RWPE1 (cell line): ENCODE measurements around the gene GNG4.
"Not testable (repeated sequence)": the region's sequence is repeated elsewhere in the genome, so short reads cannot be mapped to it uniquely, and the experiment has no call there.

Experiments
- CTCF ChIA-PET: fragments of 350-600 bp; sonication (Branson Sonifier 250); formaldehyde crosslinking; extraction: SDS; loops from one replicate; lab custom pipeline; 2021; lab: Yijun Ruan, JAX
- POLR2A ChIA-PET: fragments of 400-600 bp; formaldehyde crosslinking; extraction: SDS; loops from one replicate; lab custom pipeline; 2020; ENCODE audit warnings: antibody characterized with exemption; ENCODE audit not compliant: low non-redundant PET; lab: Yijun Ruan, JAX
- DNase-seq: peaks from one replicate; pipeline ENCODE4 v3.0.0; 2012; ENCODE audit warnings: low spot score
- H3K27ac ChIP-seq: fragments of 450-650 bp; 2 replicates; pipeline ENCODE4 v1.5.1; 2017
- CTCF ChIP-seq: fragments of 450-650 bp; conservative IDR thresholded peaks from 2 replicates; pipeline ENCODE4 v1.5.1; 2017; ENCODE audit warnings: low read depth, mild to moderate bottlenecking

GNG4 gene

GRCh38 chr1:235628316-235629005 lies 21.1 kb downstream of the GNG4 start:
- H3K27ac ChIP-seq: no peak overlapping the region
- ChIA-PET POLR2A (no interaction called here), CTCF (no interaction called here)
- DNase-seq: no peak
- no peak for TF ChIP-seq CTCF

GRCh38 chr1:235625831-235626230 lies 23.8 kb downstream of the GNG4 start:
- ChIA-PET POLR2A (no interaction called here), CTCF (no interaction called here)
- no peak for TF ChIP-seq CTCF
- no peak for DNase-seq
- H3K27ac ChIP-seq: no peak overlapping the region

GRCh38 chr1:235625340-235625739 lies 24.2 kb downstream of the GNG4 start:
- ChIA-PET CTCF (no interaction called here), POLR2A (no interaction called here)
- TF ChIP-seq CTCF: no peak
- DNase-seq: no peak
- no peak overlapping the region for H3K27ac ChIP-seq

- no peak for TF ChIP-seq CTCF
- H3K27ac ChIP-seq: no peak overlapping the region
- CTCF ChIA-PET: interaction anchor here (0.8 kb wide), 1 partner anchor 29 kb away, joined by 3 read pairs; no protein-coding TSS in a partner anchor
- DNase-seq: no peak
- POLR2A ChIA-PET: no interaction called here
Measured at GRCh38 chr1:235624721-235625333, 24.8 kb downstream of the GNG4 start.

GRCh38 chr1:235622936-235623779 lies 26.4 kb downstream of the GNG4 start:
- H3K27ac ChIP-seq: no peak overlapping the region
- ChIA-PET POLR2A (no interaction called here), CTCF (no interaction called here)
- no peak for DNase-seq
- TF ChIP-seq CTCF: no peak

GRCh38 chr1:235619149-235619548 lies 30.4 kb downstream of the GNG4 start:
- POLR2A ChIA-PET: interaction anchor here (0.7 kb wide), 1 partner anchor 18 kb away, joined by 3 read pairs; no protein-coding TSS in a partner anchor
- CTCF ChIA-PET, H3K27ac ChIP-seq, DNase-seq: not testable (repeated sequence)
